Muscle layer of duodenum (tissue), 2 donors: ENCODE results near the gene MRGPRD.

Source experiments
- H3K27ac ChIP-seq: one replicate; pipeline ENCODE4 v1.7.0; 2013; ENCODE audit warnings: mild to moderate bottlenecking, low read length
- H3K27me3 ChIP-seq: one replicate; pipeline ENCODE4 v1.7.0; 2013; ENCODE audit warnings: low read depth, mild to moderate bottlenecking, control low read depth, low read length
- H3K36me3 ChIP-seq, 2 donors: one replicate each; pipeline ENCODE4 v1.7.0; 2013; ENCODE audit warnings: low read length in 2 of 2, control low read depth in 1 of 2, mild to moderate bottlenecking in 1 of 2; ENCODE audit not compliant: insufficient read depth in 2 of 2, control insufficient read depth in 1 of 2
- H3K4me1 ChIP-seq, 2 donors: one replicate each; pipeline ENCODE4 v1.7.0; 2013; ENCODE audit warnings: low read length in 2 of 2, mild to moderate bottlenecking in 2 of 2, control low read depth in 1 of 2, moderate library complexity in 1 of 2; ENCODE audit not compliant: insufficient read depth in 2 of 2, control insufficient read depth in 1 of 2
- H3K4me3 ChIP-seq, 2 donors: one replicate each; pipeline ENCODE4 v1.7.0; 2013; ENCODE audit warnings: low read length in 2 of 2, low read depth in 1 of 2, mild to moderate bottlenecking in 1 of 2
- H3K9me3 ChIP-seq, 2 donors: one replicate each; pipeline ENCODE4 v1.7.0; 2013; ENCODE audit warnings: low read length in 2 of 2, control low read depth in 1 of 2, mild to moderate bottlenecking in 1 of 2; ENCODE audit not compliant: control insufficient read depth in 1 of 2
- donor health status: healthy.

The MRGPRD gene

GRCh38 chr11:68999093-68999747 is 18.4 kb upstream of the MRGPRD start:
- no peaks in the 10 kb centered on the region for H3K27me3 ChIP-seq
- H3K4me3 ChIP-seq: no peak overlapping the region
- peak overlapping the region; percentile 34 for H3K27ac ChIP-seq
- H3K36me3 ChIP-seq: peaks cover 3 to 8% of the 10 kb centered on the region in 2 donors
- H3K4me1 ChIP-seq: peaks cover 9 to 56% of the 10 kb centered on the region in 2 donors
- H3K9me3 ChIP-seq: no peaks in the 10 kb centered on the region

- H3K36me3 ChIP-seq: peaks cover 0 to under 1% of the 10 kb centered on the region in 2 donors
- no peaks in the 10 kb centered on the region for H3K27me3 ChIP-seq
- H3K4me1 ChIP-seq: peaks cover 9 to 48% of the 10 kb centered on the region in 2 donors
- H3K27ac ChIP-seq: peak overlapping the region; percentile 34
- no peak overlapping the region for H3K4me3 ChIP-seq
- no peaks in the 10 kb centered on the region for H3K9me3 ChIP-seq
Measured at GRCh38 chr11:68998390-68998911, 17.7 kb upstream of the MRGPRD start.

- Histone ChIP-seq H3K27me3 (no peaks in the 10 kb centered on the region), H3K36me3 (no peaks in the 10 kb centered on the region), H3K4me1 (peaks cover 9 to 43% of the 10 kb centered on the region in 2 donors), H3K27ac (no peak overlapping the region), H3K9me3 (no peaks in the 10 kb centered on the region), H3K4me3 (no peak overlapping the region)
Measured at GRCh38 chr11:68997995-68998348, 17.2 kb upstream of the MRGPRD start.

GRCh38 chr11:68997124-68997994 is 16.6 kb upstream of the MRGPRD start:
- Histone ChIP-seq H3K9me3 (no peaks in the 10 kb centered on the region), H3K4me1 (peaks cover 7 to 37% of the 10 kb centered on the region in 2 donors), H3K27me3 (no peaks in the 10 kb centered on the region), H3K27ac (no peak overlapping the region), H3K36me3 (no peaks in the 10 kb centered on the region), H3K4me3 (no peak overlapping the region)

- Histone ChIP-seq H3K9me3 (no peaks in the 10 kb centered on the region), H3K27ac (no peak overlapping the region), H3K27me3 (no peaks in the 10 kb centered on the region), H3K4me1 (peaks cover 5 to 29% of the 10 kb centered on the region in 2 donors), H3K36me3 (no peaks in the 10 kb centered on the region), H3K4me3 (no peak overlapping the region)
Measured at GRCh38 chr11:68996376-68997123, 15.8 kb upstream of the MRGPRD start.

- Histone ChIP-seq H3K4me3 (no peak overlapping the region), H3K27ac (no peak overlapping the region), H3K36me3 (no peaks in the 10 kb centered on the region), H3K27me3 (no peaks in the 10 kb centered on the region), H3K9me3 (no peaks in the 10 kb centered on the region), H3K4me1 (peaks cover 0 to 22% of the 10 kb centered on the region in 2 donors)
Measured at GRCh38 chr11:68994894-68995285, 14.1 kb upstream of the MRGPRD start.

- Histone ChIP-seq H3K4me3 (no peak overlapping the region), H3K9me3 (no peaks in the 10 kb centered on the region), H3K27me3 (no peaks in the 10 kb centered on the region), H3K36me3 (no peaks in the 10 kb centered on the region), H3K4me1 (peaks cover 0 to 20% of the 10 kb centered on the region in 2 donors), H3K27ac (no peak overlapping the region)
Measured at GRCh38 chr11:68994161-68994893, 13.5 kb upstream of the MRGPRD start.

- Histone ChIP-seq H3K36me3 (no peaks in the 10 kb centered on the region), H3K27ac (no peak overlapping the region), H3K27me3 (no peaks in the 10 kb centered on the region), H3K4me3 (no peak overlapping the region), H3K4me1 (peaks cover 0 to 13% of the 10 kb centered on the region in 2 donors), H3K9me3 (no peaks in the 10 kb centered on the region)
Measured at GRCh38 chr11:68993546-68993945, 12.8 kb upstream of the MRGPRD start.

- no peaks in the 10 kb centered on the region for H3K9me3 ChIP-seq
- no peaks in the 10 kb centered on the region for H3K36me3 ChIP-seq
- no peaks in the 10 kb centered on the region for H3K27me3 ChIP-seq
- H3K4me1 ChIP-seq: peaks cover 0 to 5% of the 10 kb centered on the region in 2 donors
- H3K4me3 ChIP-seq: no peak overlapping the region
- no peak overlapping the region for H3K27ac ChIP-seq
Measured at GRCh38 chr11:68992743-68993255, 12.0 kb upstream of the MRGPRD start.

- Histone ChIP-seq H3K36me3 (no peaks in the 10 kb centered on the region), H3K27me3 (no peaks in the 10 kb centered on the region), H3K4me1 (no peaks in the 10 kb centered on the region), H3K4me3 (no peak overlapping the region), H3K27ac (no peak overlapping the region), H3K9me3 (no peaks in the 10 kb centered on the region)
Measured at GRCh38 chr11:68990995-68991780, 10.4 kb upstream of the MRGPRD start.
